Thyroid gland (tissue), 4 donors: ENCODE results near the gene CALD1.

Experiments
- POLR2A ChIP-seq, 2 donors: fragments of 450-650 bp; IDR thresholded peaks; one replicate each; pipeline ENCODE4 v1.6.1; 2017; ENCODE audit warnings: antibody characterized with exemption in 2 of 2, mild to moderate bottlenecking in 2 of 2, moderate library complexity in 1 of 2
- TF ChIP-seq, protein P1 (sequence below), 6 experiments: fragments of 200-600 bp in 3 of 6; fragments of 450-650 bp in 3 of 6; sonication (generic) in 3 of 6; IDR thresholded peaks; one replicate each; pipeline ENCODE4 v1.5.1; 2016 to 2019; ENCODE audit warnings: antibody characterized with exemption in 6 of 6, mild to moderate bottlenecking in 2 of 6, inconsistent platforms in 1 of 6, moderate library complexity in 1 of 6

DNA sequence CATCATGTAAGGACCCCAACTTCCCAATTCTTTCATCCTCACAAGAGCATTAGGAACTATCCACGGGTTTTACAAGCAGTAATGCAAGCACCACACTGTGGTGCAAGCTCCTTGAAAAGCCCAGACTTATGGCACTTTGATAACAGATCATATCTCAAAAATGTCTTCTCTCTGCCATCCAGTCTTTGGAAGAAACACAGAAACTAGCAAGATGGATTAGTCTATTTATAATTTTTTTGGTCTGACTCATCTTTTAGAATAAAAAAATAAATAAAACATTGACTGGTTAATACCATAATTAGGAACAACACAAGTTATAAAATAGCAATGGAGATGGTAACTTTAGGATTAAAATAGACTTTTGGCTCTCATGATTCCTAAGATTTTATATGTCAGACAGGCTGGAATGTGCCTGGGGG lies 49.0 kb upstream of the CALD1 start:
- TF ChIP-seq, protein P1, sequence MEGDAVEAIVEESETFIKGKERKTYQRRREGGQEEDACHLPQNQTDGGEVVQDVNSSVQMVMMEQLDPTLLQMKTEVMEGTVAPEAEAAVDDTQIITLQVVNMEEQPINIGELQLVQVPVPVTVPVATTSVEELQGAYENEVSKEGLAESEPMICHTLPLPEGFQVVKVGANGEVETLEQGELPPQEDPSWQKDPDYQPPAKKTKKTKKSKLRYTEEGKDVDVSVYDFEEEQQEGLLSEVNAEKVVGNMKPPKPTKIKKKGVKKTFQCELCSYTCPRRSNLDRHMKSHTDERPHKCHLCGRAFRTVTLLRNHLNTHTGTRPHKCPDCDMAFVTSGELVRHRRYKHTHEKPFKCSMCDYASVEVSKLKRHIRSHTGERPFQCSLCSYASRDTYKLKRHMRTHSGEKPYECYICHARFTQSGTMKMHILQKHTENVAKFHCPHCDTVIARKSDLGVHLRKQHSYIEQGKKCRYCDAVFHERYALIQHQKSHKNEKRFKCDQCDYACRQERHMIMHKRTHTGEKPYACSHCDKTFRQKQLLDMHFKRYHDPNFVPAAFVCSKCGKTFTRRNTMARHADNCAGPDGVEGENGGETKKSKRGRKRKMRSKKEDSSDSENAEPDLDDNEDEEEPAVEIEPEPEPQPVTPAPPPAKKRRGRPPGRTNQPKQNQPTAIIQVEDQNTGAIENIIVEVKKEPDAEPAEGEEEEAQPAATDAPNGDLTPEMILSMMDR (IDR thresholded peaks at IDR 0.05): no peak
- no peak for TF ChIP-seq POLR2A (IDR thresholded peaks at IDR 0.05)
